KBM-7 (cell line): ENCODE data around the gene GPR15.
A peak's percentile ranks its signal among the peaks of the same experiment; 100 is the strongest.

Experiments used
- DNase-seq: peaks from one replicate; pipeline ENCODE4 v3.0.0-alpha.2; 2015
- in situ Hi-C: fragments of 300-500 bp; cut with MboI; formaldehyde crosslinking; loops from 2 replicates; pipeline ENCODE4 v1.14.3; 2020; ENCODE audit warnings: low sequenced_read_pairs, low pct_unique_long_range_greater_than_20kb, mixed read lengths

GPR15 gene

GRCh38 chr3:98531622-98532274 lies at the start of gene GPR15:
TSS of gene GPR15 (plus strand) at chr3:98531978. CDS start at chr3:98532034, 56 bp downstream.
- in situ Hi-C loops: no loop called here
- DNase-seq: no peak

GRCh38 chr3:98482717-98483482 lies 48.9 kb upstream of the GPR15 start:
- no peak for DNase-seq
- in situ Hi-C loops: no loop called here

GRCh38 chr3:98483626-98484025 lies 48.2 kb upstream of the GPR15 start:
- in situ Hi-C loops: no loop called here
- DNase-seq: no peak

GRCh38 chr3:98497381-98497780 lies 34.4 kb upstream of the GPR15 start, which contains the start of gene OR5K2:
TSS of gene OR5K2 (plus strand) at chr3:98497681. CDS start at chr3:98497681, 0 bp downstream.
- in situ Hi-C loops: no loop called here
- DNase-seq: no peak

- DNase-seq: no peak
- in situ Hi-C loops: no loop called here
Observed at GRCh38 chr3:98500019-98500418, 31.8 kb upstream of the GPR15 start.

GRCh38 chr3:98501270-98501669 lies 30.5 kb upstream of the GPR15 start:
- no peak for DNase-seq
- in situ Hi-C loops: no loop called here

GRCh38 chr3:98501863-98502576 lies 29.8 kb upstream of the GPR15 start:
- no peak for DNase-seq
- in situ Hi-C loops: no loop called here

- in situ Hi-C loops: no loop called here
- no peak for DNase-seq
Observed at GRCh38 chr3:98504539-98504938, 27.2 kb upstream of the GPR15 start.

- in situ Hi-C loops: no loop called here
- DNase-seq: no peak
Observed at GRCh38 chr3:98508582-98508981, 23.2 kb upstream of the GPR15 start.

GRCh38 chr3:98512576-98512975 lies 19.2 kb upstream of the GPR15 start:
- no peak for DNase-seq
- in situ Hi-C loops: no loop called here

GRCh38 chr3:98513091-98513511 lies 18.7 kb upstream of the GPR15 start:
- DNase-seq: no peak
- in situ Hi-C loops: no loop called here

GRCh38 chr3:98513736-98514135 lies 18.0 kb upstream of the GPR15 start:
- DNase-seq: no peak
- in situ Hi-C loops: no loop called here

- in situ Hi-C loops: no loop called here
- no peak for DNase-seq
Observed at GRCh38 chr3:98514948-98515347, 16.8 kb upstream of the GPR15 start.

GRCh38 chr3:98518816-98519215 lies 13.0 kb upstream of the GPR15 start:
- in situ Hi-C loops: no loop called here

GRCh38 chr3:98519351-98519750 lies 12.4 kb upstream of the GPR15 start:
- DNase-seq: no peak
- in situ Hi-C loops: no loop called here

More at GRCh38 chr3:98518816-98519215, 13.0 kb upstream of the GPR15 start:
- DNase-seq: no peak

GRCh38 chr3:98521897-98522543 lies 9.8 kb upstream of the GPR15 start:
- in situ Hi-C loops: no loop called here
- DNase-seq: no peak

- DNase-seq: peak; percentile 96
- in situ Hi-C loops: no loop called here
Observed at GRCh38 chr3:98522544-98523281, 9.1 kb upstream of the GPR15 start, which contains the start of gene CLDND1. TSS of gene CLDND1 (minus strand) at chr3:98522902. CDS start at chr3:98521424, 1,478 bp downstream.

- in situ Hi-C loops: no loop called here
- DNase-seq: no peak
Observed at GRCh38 chr3:98525494-98525893, 6.3 kb upstream of the GPR15 start.
